PFSK-1 (cell line): ENCODE results near the gene KIRREL2.

Experiments used
- FOXP2 ChIP-seq: optimal IDR thresholded peaks from 2 replicates; pipeline ENCODE3; 2011; ENCODE audit warnings: borderline replicate concordance, control low read depth, inconsistent platforms; ENCODE audit not compliant: insufficient read depth; ENCODE audit errors: extremely low read length, extremely low read depth
- POLR2AphosphoS5 ChIP-seq: IDR thresholded peaks from 2 replicates; pipeline ENCODE4 v1.6.1; 2012; ENCODE audit warnings: low read depth, mild to moderate bottlenecking, control low read depth, low read length, moderate library complexity
- REST ChIP-seq, 2 experiments: IDR thresholded peaks; 2 replicates each; pipeline versions ENCODE4 v1.6.1 to v1.8.0; 2011 to 2012; ENCODE audit warnings: low read depth in 2 of 2, low read length in 2 of 2, control low read depth in 1 of 2, inconsistent platforms in 1 of 2, mild to moderate bottlenecking in 1 of 2, moderate library complexity in 1 of 2; ENCODE audit not compliant: insufficient read depth in 1 of 2
- SIN3A ChIP-seq: IDR thresholded peaks from 2 replicates; pipeline ENCODE4 v1.6.1; 2012; ENCODE audit warnings: mild to moderate bottlenecking, low read length, moderate library complexity, borderline replicate concordance; ENCODE audit not compliant: insufficient read depth
- TAF1 ChIP-seq: IDR thresholded peaks from 2 replicates; pipeline ENCODE4 v1.6.1; 2012; ENCODE audit warnings: low read length, control low read depth, borderline replicate concordance; ENCODE audit not compliant: insufficient read depth

The KIRREL2 gene

GRCh38 chr19:35889370-35890112, 32.8 kb downstream of the KIRREL2 start:
- TF ChIP-seq REST (IDR thresholded peaks at IDR 0.05; ENCODE audit: insufficient read depth in 1 of 2, low read depth in 2 of 2, low read length in 2 of 2) (no peak), POLR2AphosphoS5 (no peak), FOXP2 (no peak), SIN3A (no peak), TAF1 (no peak)

GRCh38 chr19:35890113-35890650, 33.5 kb downstream of the KIRREL2 start:
- no peak for TF ChIP-seq REST (IDR thresholded peaks at IDR 0.05; ENCODE audit: insufficient read depth in 1 of 2, low read depth in 2 of 2, low read length in 2 of 2)
- TF ChIP-seq POLR2AphosphoS5 = no peak
- TF ChIP-seq SIN3A = no peak
- TF ChIP-seq TAF1 = no peak
- TF ChIP-seq FOXP2 = no peak

GRCh38 chr19:35894342-35894741, 37.6 kb downstream of the KIRREL2 start:
- no peak for TF ChIP-seq TAF1
- no peak for TF ChIP-seq SIN3A
- TF ChIP-seq REST (IDR thresholded peaks at IDR 0.05; ENCODE audit: insufficient read depth in 1 of 2, low read depth in 2 of 2, low read length in 2 of 2) = no peak
- no peak for TF ChIP-seq FOXP2
- TF ChIP-seq POLR2AphosphoS5 = no peak

GRCh38 chr19:35895911-35896642, 39.4 kb downstream of the KIRREL2 start:
- TF ChIP-seq REST (IDR thresholded peaks at IDR 0.05; ENCODE audit: insufficient read depth in 1 of 2, low read depth in 2 of 2, low read length in 2 of 2) (no peak), POLR2AphosphoS5 (no peak)
